Subcutaneous adipose tissue (tissue), 4 donors: ENCODE results near the gene DENND4C. TPM values are rescaled to one million over a fixed set of nuclear protein-coding genes. Genes with fewer than 3 reads are reported as not detected.

Experiments used
- CTCF ChIP-seq: fragments of 450-650 bp; IDR thresholded peaks from one replicate; pipeline ENCODE4 v1.5.1; 2016; ENCODE audit warnings: low read depth, mild to moderate bottlenecking, control low read depth, antibody characterized with exemption, moderate library complexity
- total RNA-seq, 4 donors: library from RNA; depleted of rRNA; stranded (reverse); fragments of >200 nt; gene quantifications; one replicate each; pipeline ENCODE4 v1.1.0, GENCODE V29; 2016

DENND4C gene
- total RNA-seq, 4 donors from 2014 or later: 111 to 309 (median 167) TPM

- no peak for TF ChIP-seq CTCF
Observed at GRCh38 chr9:19229595-19230354, 718 bp upstream of the DENND4C start.

- no peak for TF ChIP-seq CTCF
Observed at GRCh38 chr9:19231126-19231903, 822 bp downstream of the DENND4C start.

- no peak for TF ChIP-seq CTCF
Observed at GRCh38 chr9:19231904-19232822, 1.7 kb downstream of the DENND4C start.

GRCh38 chr9:19232823-19233194, 2.3 kb downstream of the DENND4C start:
- no peak for TF ChIP-seq CTCF

GRCh38 chr9:19233344-19233743, 2.9 kb downstream of the DENND4C start:
- TF ChIP-seq CTCF: no peak

- no peak for TF ChIP-seq CTCF
Observed at GRCh38 chr9:19239955-19240354, 9.5 kb downstream of the DENND4C start.
